Lower leg skin (tissue), 4 donors: Measurements from ENCODE around the gene RIMKLA. TPM values are rescaled to one million over a fixed set of nuclear protein-coding genes. Genes with fewer than 3 reads are reported as not detected.

Source experiments
- DNase-seq, 2 donors: peaks; one replicate each; pipeline ENCODE4 v3.0.0-alpha.2; 2019; ENCODE audit warnings: low spot score in 2 of 2
- H3K4me3 ChIP-seq: fragments of 200-600 bp; sonication (generic); 2 replicates; pipeline ENCODE4 v1.5.1; 2017; ENCODE audit warnings: mild to moderate bottlenecking, low read depth; ENCODE audit not compliant: poor library complexity, severe bottlenecking
- POLR2A ChIP-seq, 2 donors: fragments of 450-650 bp; IDR thresholded peaks; one replicate each; pipeline ENCODE4 v1.6.1; 2016 to 2017; ENCODE audit warnings: antibody characterized with exemption in 2 of 2, mild to moderate bottlenecking in 1 of 2, moderate library complexity in 1 of 2
- WGBS, 2 donors: methylation state at CpG; one replicate each; pipeline ENCODE4 v1.1.5; 2018; 5-methylcytosine and 5-hydroxymethylcytosine counted together
- intact Hi-C: fragments of 100-400 bp; cut with DNase I; formaldehyde crosslinking; loops from one replicate; pipeline ENCODE4 v1.15.0; 2023; ENCODE audit warnings: low total_unique reads
- total RNA-seq, 4 donors: library from RNA; depleted of rRNA; stranded (reverse); fragments of >200 nt; gene quantifications; one replicate each; pipeline ENCODE4 v1.1.0, GENCODE V29; 2016
- TF ChIP-seq, protein P1 (sequence below), 3 donors: fragments of 450-650 bp; IDR thresholded peaks; one replicate each; pipeline ENCODE4 v1.5.1; 2016; ENCODE audit warnings: antibody characterized with exemption in 3 of 3, mild to moderate bottlenecking in 3 of 3, moderate library complexity in 2 of 3

Gene RIMKLA
- total RNA-seq = under 1 TPM in 3 of 4 donors, not detected in 1; 0.04 to 0.34 (median 0.26) TPM

DNA sequence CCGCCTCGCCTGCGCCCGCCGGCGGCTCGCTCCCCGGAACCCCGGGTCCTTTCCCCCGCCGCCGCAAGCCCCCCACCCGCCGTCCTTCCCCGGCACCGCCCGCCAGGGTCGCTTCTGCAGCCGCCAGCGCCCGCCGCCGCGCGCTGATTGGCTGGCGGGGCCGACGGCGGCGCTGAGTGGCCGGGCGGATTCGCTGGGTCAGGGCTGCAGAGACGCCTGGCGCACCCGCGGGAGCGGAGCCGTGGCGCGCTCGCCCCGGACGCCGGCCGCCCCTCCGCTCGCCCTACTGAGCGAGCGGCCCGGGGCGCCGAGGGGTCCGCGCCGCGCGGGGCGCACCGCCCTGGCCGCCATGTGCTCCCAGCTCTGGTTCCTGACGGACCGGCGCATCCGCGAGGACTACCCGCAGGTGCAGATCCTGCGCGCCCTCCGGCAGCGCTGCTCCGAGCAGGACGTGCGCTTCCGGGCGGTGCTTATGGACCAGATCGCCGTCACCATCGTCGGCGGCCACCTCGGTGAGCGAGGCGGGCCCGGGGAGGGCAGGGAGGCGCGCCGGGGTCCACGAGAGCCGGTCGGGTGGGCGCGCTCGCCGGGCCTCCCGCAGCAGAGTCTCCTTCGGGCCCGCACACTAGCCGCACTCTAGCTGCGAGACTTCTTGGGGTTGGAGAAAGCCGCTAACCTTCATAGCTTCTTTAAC, at the start of gene RIMKLA:
Gene RIMKLA (plus strand): TSS at position 207 of the 694 bp plus-strand sequence. CDS start 143 bp downstream, at position 350.
- no peak for DNase-seq
- 1 to 5% methylated on average over 11 to 33 of the region's 101 CpGs for WGBS, 2 donors
- TF ChIP-seq, protein P1, sequence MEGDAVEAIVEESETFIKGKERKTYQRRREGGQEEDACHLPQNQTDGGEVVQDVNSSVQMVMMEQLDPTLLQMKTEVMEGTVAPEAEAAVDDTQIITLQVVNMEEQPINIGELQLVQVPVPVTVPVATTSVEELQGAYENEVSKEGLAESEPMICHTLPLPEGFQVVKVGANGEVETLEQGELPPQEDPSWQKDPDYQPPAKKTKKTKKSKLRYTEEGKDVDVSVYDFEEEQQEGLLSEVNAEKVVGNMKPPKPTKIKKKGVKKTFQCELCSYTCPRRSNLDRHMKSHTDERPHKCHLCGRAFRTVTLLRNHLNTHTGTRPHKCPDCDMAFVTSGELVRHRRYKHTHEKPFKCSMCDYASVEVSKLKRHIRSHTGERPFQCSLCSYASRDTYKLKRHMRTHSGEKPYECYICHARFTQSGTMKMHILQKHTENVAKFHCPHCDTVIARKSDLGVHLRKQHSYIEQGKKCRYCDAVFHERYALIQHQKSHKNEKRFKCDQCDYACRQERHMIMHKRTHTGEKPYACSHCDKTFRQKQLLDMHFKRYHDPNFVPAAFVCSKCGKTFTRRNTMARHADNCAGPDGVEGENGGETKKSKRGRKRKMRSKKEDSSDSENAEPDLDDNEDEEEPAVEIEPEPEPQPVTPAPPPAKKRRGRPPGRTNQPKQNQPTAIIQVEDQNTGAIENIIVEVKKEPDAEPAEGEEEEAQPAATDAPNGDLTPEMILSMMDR (IDR thresholded peaks at IDR 0.05) = no peak
- TF ChIP-seq POLR2A (IDR thresholded peaks at IDR 0.05) = no peak
- intact Hi-C loops = no loop called here
- H3K4me3 ChIP-seq = peak within 1 kb of the TSS; percentile 36

- WGBS, 2 donors = 55 to 64% methylated on average over 6 of the region's 6 CpGs
- no peak for DNase-seq
- no peak for TF ChIP-seq POLR2A (IDR thresholded peaks at IDR 0.05)
- TF ChIP-seq, protein P1 (IDR thresholded peaks at IDR 0.05) = no peak
- intact Hi-C loops = no loop called here
- no peak overlapping the region for H3K4me3 ChIP-seq
These were observed 47.7 kb upstream of the RIMKLA start for GRCh38 chr1:42332877-42333276.

DNA sequence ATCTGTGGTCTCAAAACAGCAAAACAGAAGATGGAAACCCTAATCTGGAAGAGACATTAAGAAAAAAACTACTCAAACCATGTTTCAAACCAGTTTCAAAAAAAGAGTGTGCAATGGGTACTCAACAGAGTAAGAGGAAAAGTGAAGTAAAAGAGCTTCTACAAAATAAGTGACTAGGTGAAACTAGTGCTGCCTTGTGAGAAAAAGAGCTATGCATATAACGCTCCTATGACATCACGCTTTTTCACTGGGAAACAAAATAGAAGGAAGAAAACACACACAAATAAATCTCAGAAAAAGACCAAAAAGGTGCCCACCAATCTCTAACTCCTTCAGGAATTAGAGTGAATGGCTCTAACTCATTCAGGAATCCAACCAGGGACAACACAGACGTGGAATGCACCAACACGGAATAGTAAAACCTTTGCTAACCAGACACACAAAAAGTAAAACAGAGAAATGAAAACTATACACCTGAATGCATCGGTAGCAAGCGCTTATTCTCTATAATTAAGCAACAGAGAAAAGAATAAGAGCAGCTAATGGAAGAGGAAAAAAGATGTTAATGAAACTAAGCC, 46.8 kb upstream of the RIMKLA start:
- WGBS, 2 donors = 4 to 5% methylated on average over 6 of the region's 6 CpGs
- no peak for TF ChIP-seq POLR2A (IDR thresholded peaks at IDR 0.05)
- TF ChIP-seq, protein P1 (IDR thresholded peaks at IDR 0.05) = no peak
- DNase-seq = no peak
- intact Hi-C loops = no loop called here
- peak overlapping the region; percentile 81 for H3K4me3 ChIP-seq

- TF ChIP-seq, protein P1 (IDR thresholded peaks at IDR 0.05) = no peak
- TF ChIP-seq POLR2A (IDR thresholded peaks at IDR 0.05) = no peak
- peak; percentile 30 to 91 for DNase-seq
- H3K4me3 ChIP-seq = peak overlapping the region; percentile 81
- intact Hi-C loops = no loop called here
- WGBS, 2 donors = 1% methylated on average over 33 to 35 of the region's 58 CpGs
These were observed 46.1 kb upstream of the RIMKLA start for GRCh38 chr1:42334240-42335049.

GRCh38 chr1:42335050-42335808, 45.4 kb upstream of the RIMKLA start, which contains the start of gene FOXJ3:
Gene FOXJ3, minus strand, starts transcription at chr1:42335235. Its CDS starts 24,142 bp downstream, at chr1:42311093.
- peak; percentile 85 to 98 for DNase-seq
- peak within 1 kb of the TSS; percentile 81 for H3K4me3 ChIP-seq
- intact Hi-C loops = no loop called here
- 1 to 2% methylated on average over 22 to 49 of the region's 79 CpGs for WGBS, 2 donors
- TF ChIP-seq, protein P1 (IDR thresholded peaks at IDR 0.05) = no peak
- no peak for TF ChIP-seq POLR2A (IDR thresholded peaks at IDR 0.05)
